Lower leg skin (tissue), 3 donors: ENCODE results near the gene PDGFC.

Source experiments
- CTCF ChIP-seq, 3 donors: fragments of 450-650 bp; IDR thresholded peaks; one replicate each; pipeline ENCODE4 v1.5.1; 2016; ENCODE audit warnings: antibody characterized with exemption in 3 of 3, mild to moderate bottlenecking in 3 of 3, moderate library complexity in 2 of 3
- POLR2A ChIP-seq, 2 donors: fragments of 450-650 bp; IDR thresholded peaks; one replicate each; pipeline ENCODE4 v1.6.1; 2016 to 2017; ENCODE audit warnings: antibody characterized with exemption in 2 of 2, mild to moderate bottlenecking in 1 of 2, moderate library complexity in 1 of 2

GRCh38 chr4:156962528-156962974 lies 9.0 kb downstream of the PDGFC start:
- no peak for TF ChIP-seq POLR2A (IDR thresholded peaks at IDR 0.05)
- TF ChIP-seq CTCF (IDR thresholded peaks at IDR 0.05) = no peak
